ENCODE data around the gene RSPH3.

The RSPH3 gene

GRCh38 chr6:158933079-158933595, 66.9 kb downstream of the RSPH3 start:
- no peak for DNase-seq (ENCODE audit: low read depth)

GRCh38 chr6:158928068-158928467, 71.9 kb downstream of the RSPH3 start:
- no peak for DNase-seq (ENCODE audit: low read depth)

DNA sequence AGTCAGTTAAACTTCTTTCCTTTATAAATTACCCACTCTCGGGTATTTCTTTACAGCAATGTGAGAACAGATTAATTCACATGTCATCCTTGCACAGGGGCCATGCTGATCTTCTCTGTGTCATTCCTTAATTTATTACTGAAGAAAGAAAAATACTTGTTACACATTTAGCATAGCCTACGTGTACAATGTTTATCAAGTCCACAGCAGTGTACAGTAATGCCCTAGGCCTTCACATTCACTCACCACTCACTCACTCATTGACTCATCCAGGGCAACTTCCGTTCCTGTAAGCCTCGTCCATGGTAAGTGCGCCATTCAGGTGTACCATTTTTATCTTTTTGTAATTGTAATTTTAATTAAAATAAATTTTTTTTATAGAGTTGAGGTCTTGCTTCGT, 73.6 kb downstream of the RSPH3 start:
- no peak for DNase-seq (ENCODE audit: low read depth)

DNA sequence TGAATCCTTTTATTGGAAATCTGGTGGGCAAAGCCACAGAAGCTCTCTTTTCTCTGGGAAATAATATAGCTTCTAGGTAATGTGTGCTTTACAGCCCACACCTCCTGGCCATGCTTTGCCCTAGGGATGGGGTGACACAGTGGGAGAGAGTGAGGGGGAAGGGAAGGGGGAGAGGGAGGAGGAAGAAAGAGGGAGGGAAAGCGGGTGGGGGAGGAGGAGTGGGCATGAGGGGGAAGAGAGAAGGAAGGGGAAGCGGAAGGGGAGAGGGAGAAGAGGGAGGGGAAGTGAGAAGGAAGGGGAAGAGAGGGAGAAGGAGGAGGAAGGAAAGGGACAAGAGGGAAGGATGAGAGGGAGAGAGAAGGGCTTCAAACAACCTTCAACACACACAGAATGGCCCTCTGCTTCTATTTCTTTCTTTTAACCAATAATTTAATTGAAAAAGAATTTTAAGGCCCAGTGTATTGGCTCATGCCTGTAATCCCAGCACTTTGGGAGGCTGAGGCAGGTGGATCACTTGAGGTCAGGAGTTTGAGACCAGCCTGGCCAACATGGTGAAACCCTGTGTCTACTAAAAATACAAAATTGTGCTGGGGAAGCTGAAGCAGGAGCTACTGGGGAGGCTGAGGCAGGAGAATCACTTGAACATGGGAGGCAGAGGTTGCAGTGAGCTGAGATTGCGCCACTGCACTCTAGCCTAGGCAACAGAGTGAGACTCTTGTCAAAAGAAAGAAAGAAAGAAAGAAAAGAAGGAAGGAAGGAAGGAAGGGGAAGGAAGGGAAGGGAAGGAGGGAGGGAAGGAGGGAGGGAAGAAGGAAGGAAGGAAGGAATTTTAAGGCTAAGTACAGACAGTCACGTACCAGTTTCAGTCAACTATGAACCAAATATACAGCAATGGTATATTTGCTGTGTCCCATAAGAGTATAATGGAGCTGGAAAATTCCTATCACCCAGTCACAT, 75.2 kb downstream of the RSPH3 start:
- no peak for DNase-seq (ENCODE audit: low read depth)

DNA sequence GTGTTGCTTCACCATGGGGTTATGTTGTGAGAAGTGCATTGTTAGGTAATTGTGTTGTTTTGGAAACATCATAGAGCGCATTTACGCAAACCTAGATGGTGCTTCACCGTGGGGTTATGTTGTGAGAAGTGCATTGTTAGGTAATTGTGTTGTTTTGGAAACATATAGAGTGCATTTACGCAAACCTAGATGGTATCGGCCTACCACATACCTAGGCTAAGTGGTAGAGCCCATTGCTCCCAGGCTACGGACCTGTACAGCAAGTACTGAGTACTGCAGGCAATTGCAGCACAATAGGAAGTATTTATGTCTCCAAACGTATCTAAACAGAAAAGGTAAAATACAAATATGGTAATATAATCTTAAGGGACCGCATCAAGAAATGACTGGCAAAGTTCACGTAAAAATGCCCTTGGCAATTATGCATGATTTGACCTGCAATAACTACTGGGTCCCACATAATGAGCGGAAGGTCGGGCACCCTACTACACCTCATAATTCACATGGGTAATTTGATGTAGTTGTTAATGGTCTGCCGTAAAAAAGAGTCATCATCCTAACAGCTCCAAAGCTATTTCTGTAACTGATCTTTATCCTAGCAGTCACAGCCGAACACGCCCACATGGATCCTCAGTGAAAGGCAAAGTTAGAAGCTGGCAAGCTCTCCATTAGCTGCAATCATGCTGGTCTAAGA, 76.0 kb downstream of the RSPH3 start:
- no peak for DNase-seq (ENCODE audit: low read depth)
